Neural crest cell (in vitro differentiated cells): Measurements from ENCODE around the gene FUCA1. TPM values are rescaled to one million over a fixed set of nuclear protein-coding genes. Genes with fewer than 3 reads are reported as not detected.
"Not testable (repeated sequence)": the region's sequence is repeated elsewhere in the genome, so short reads cannot be mapped to it uniquely, and the experiment has no call there.

Source experiments
- DNase-seq: peaks from one replicate; pipeline ENCODE4 v3.0.0; 2021; ENCODE audit warnings: low read depth, mixed read lengths, low spot score
- H3K27ac Mint-ChIP-seq: one replicate; pipeline ENCODE4 v1.8.0; 2021; ENCODE audit warnings: mild to moderate bottlenecking, mixed read lengths; ENCODE audit not compliant: unreplicated experiment
- H3K27me3 Mint-ChIP-seq: 2 replicates; pipeline ENCODE4 v1.8.0; 2021; ENCODE audit warnings: low read depth, mild to moderate bottlenecking, mixed read lengths
- H3K36me3 Mint-ChIP-seq: 2 replicates; pipeline ENCODE4 v1.8.0; 2021; ENCODE audit warnings: low read depth, mild to moderate bottlenecking, mixed read lengths
- H3K4me1 Mint-ChIP-seq: 2 replicates; pipeline ENCODE4 v1.8.0; 2021; ENCODE audit warnings: mixed read lengths
- H3K4me3 Mint-ChIP-seq: one replicate; pipeline ENCODE4 v1.8.0; 2021; ENCODE audit warnings: mild to moderate bottlenecking, mixed read lengths
- H3K9me3 Mint-ChIP-seq: 2 replicates; pipeline ENCODE4 v1.8.0; 2021; ENCODE audit warnings: mixed read lengths
- total RNA-seq: library from RNA; stranded (reverse); gene quantifications from 2 replicates; pipeline ENCODE4 v1.2.1, GENCODE V29; 2021
- TF ChIP-seq, protein P1 (sequence below): fragments of 200-600 bp; sonication (generic); conservative IDR thresholded peaks from 2 replicates; pipeline ENCODE4 v1.5.0; 2021; ENCODE audit warnings: antibody characterized with exemption, mild to moderate bottlenecking

The FUCA1 gene
- total RNA-seq, 1 donor from 2014 or later: 6.7 TPM

DNA sequence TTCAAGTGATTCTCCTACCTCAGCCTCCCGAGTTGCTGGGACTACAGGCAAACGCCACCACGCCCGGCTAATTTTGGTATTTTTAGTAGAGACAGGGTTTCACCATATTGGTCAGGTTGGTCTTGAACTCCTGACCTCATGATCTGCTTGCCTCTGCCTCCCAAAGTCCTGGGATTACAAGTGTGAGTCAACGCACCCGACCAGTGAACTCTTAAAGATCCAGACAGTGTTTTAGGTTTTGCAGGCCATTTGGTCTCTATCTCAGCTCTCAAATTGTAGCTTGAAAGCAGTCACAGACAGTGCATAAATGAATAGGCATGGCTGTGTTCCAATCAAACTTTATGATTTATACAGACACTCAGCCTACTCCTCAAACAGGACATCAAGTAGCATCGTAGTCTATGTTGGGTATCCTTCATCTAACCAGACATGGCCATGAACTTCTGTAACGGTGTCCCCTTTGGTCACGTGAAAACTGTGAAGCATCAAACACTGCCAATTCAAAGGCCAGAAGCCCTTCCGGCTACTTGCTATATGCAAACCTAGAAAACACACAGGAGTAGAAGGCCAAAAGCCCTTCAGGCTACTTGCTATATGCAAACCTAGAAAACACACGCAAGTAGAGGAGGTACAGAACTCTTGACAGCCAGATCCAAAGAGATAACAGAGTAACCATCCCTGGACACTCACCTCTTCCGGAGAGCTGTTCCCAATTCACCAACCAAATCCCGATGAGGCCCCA is 3.1 kb downstream of the FUCA1 start:
- no peak for DNase-seq
- TF ChIP-seq, protein P1, sequence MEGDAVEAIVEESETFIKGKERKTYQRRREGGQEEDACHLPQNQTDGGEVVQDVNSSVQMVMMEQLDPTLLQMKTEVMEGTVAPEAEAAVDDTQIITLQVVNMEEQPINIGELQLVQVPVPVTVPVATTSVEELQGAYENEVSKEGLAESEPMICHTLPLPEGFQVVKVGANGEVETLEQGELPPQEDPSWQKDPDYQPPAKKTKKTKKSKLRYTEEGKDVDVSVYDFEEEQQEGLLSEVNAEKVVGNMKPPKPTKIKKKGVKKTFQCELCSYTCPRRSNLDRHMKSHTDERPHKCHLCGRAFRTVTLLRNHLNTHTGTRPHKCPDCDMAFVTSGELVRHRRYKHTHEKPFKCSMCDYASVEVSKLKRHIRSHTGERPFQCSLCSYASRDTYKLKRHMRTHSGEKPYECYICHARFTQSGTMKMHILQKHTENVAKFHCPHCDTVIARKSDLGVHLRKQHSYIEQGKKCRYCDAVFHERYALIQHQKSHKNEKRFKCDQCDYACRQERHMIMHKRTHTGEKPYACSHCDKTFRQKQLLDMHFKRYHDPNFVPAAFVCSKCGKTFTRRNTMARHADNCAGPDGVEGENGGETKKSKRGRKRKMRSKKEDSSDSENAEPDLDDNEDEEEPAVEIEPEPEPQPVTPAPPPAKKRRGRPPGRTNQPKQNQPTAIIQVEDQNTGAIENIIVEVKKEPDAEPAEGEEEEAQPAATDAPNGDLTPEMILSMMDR: no peak
- Mint-ChIP-seq H3K4me3 (peak overlapping the region; percentile 3), H3K27ac (no peak overlapping the region), H3K27me3 (peaks cover 36% of the 10 kb centered on the region), H3K4me1 (peaks cover 13% of the 10 kb centered on the region), H3K9me3 (no peaks in the 10 kb centered on the region), H3K36me3 (no peaks in the 10 kb centered on the region)

DNA sequence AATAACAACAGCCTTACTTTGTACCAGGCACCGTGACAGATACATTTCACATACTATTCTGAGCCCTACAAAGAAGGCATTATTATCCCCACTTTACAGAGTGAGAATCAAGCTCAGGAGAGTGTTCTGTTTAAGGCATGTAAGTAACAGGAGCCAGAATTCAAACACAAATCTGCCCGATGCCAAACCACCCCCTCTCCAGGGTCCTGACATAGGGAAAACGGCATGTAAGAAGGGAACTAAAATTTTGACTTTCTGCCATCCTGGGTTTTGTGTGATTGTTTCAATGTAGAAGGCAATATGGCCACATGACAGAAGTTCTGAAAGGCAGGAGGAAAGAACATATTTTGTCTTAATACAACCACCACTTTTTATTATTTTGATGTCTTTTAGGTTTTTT is 5.5 kb downstream of the FUCA1 start:
- H3K9me3 Mint-ChIP-seq: no peaks in the 10 kb centered on the region
- TF ChIP-seq, protein P1: no peak
- peaks cover 21% of the 10 kb centered on the region for H3K27me3 Mint-ChIP-seq
- DNase-seq: no peak
- H3K27ac Mint-ChIP-seq: no peak overlapping the region
- H3K4me3 Mint-ChIP-seq: no peak overlapping the region
- peaks cover 6% of the 10 kb centered on the region for H3K4me1 Mint-ChIP-seq
- no peaks in the 10 kb centered on the region for H3K36me3 Mint-ChIP-seq

DNA sequence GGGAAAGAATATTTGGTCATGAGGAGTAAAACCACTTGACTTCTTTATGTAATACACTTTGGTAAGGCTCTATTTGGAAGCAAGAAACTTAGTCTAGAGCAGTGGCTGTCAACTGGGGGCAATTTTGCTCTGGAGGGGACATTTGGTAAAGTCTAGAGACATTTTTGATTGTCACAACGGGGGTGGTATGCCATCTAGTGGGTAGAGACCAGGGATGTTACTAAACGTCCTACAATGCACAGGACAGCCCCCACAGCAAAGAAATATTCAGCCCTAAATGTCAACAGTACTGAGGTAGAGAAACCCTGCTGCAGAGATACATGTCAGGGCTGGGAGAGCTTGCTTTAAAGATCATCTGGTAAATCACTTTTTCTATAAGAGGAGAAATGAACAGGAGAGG is 13.5 kb downstream of the FUCA1 start:
- TF ChIP-seq, protein P1: no peak
- Mint-ChIP-seq H3K4me3 (no peak overlapping the region), H3K27me3 (no peaks in the 10 kb centered on the region), H3K4me1 (no peaks in the 10 kb centered on the region), H3K27ac (no peak overlapping the region), H3K9me3 (no peaks in the 10 kb centered on the region), H3K36me3 (peaks cover 12% of the 10 kb centered on the region)
- no peak for DNase-seq

DNA sequence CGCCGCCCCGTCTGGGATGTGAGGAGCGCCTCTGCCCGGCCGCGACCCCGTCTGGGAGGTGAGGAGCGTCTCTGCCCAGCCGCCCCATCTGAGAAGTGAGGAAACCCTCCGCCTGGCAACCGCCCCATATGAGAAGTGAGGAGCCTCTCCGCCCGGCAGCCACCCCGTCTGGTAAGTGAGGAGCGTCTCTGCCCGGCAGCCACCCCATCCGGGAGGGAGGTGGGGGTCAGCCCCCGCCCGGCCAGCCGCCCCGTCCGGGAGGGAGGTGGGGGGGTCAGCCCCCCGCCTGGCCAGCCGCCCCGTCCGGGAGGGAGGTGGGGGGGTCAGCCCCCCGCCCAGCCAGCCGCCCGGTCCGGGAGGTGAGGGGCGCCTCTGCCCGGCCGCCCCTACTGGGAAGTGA is 15.0 kb downstream of the FUCA1 start:
- not testable (repeated sequence) for H3K4me1 Mint-ChIP-seq, H3K4me3 Mint-ChIP-seq, H3K27me3 Mint-ChIP-seq, H3K9me3 Mint-ChIP-seq, H3K27ac Mint-ChIP-seq, DNase-seq
- peaks cover 17% of the 10 kb centered on the region for H3K36me3 Mint-ChIP-seq

DNA sequence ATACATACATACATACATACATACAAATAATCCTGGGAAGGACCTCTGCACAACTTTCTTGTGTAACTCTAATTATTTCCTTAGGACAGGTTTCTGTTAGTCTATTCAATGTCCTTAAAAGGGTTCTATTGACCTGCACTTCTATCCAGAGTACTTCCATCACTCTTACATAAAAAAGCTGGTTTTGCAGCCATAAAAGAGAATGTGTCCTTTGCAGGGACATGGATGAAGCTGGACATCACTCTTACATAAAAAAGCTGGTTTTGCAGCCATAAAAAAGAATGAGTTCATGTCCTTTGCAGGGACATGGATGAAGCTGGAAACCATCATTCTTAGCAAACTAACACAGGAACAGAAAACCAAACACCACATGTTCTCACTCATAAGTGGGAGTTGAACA is 16.7 kb downstream of the FUCA1 start:
- not testable (repeated sequence) for H3K27ac Mint-ChIP-seq, H3K4me1 Mint-ChIP-seq, H3K9me3 Mint-ChIP-seq, H3K27me3 Mint-ChIP-seq, H3K4me3 Mint-ChIP-seq, DNase-seq
- peaks cover 23% of the 10 kb centered on the region for H3K36me3 Mint-ChIP-seq

DNA sequence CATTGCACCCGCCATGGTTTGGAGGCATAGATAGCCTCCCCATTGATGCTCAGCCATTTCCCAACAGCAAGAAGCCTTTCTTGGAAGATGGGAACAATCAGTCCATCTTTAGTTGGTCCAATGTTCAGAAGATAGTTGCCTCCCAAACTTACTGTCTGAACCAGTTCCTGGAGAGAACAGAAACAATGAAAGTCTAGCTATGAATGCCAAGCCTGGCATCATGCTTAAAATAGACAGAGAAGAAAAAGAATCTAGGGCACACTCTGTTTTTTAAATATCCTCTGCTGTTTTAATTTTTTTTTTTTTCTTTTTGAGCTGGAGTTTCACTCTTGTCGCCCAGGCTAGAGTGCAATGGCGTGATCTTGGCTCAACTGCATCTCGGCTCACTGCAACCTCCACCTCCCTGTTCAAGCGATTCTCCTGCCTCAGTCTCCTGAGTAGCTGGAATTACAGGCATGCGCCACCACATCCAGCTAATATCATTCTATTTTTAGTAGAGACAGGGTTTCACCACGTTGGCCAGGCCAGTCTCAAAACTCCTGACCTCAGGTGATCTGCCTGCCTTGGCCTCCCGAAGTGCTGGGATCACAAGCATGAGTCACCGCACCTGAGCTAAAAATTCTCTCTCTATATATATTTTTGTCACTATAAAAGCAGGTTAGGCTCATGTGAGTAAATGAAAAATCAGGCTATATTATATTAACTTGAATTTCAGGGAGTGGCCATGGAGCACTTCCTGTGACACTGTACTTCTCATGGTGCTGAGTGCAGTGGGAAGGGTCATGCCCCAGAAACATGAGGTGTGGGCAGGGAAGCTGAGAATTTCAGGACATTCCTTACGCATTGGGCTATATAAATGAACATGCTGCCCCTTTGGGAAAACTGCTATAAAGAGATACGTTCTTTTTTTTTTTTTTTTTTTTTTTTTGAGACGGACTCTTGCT is 19.1 kb downstream of the FUCA1 start:
- no peaks in the 10 kb centered on the region for H3K4me1 Mint-ChIP-seq
- H3K36me3 Mint-ChIP-seq: peaks cover 21% of the 10 kb centered on the region
- H3K27me3 Mint-ChIP-seq: no peaks in the 10 kb centered on the region
- H3K4me3 Mint-ChIP-seq: no peak overlapping the region
- H3K9me3 Mint-ChIP-seq: peaks cover 4% of the 10 kb centered on the region
- H3K27ac Mint-ChIP-seq: no peak overlapping the region
- TF ChIP-seq, protein P1: no peak
- DNase-seq: no peak

DNA sequence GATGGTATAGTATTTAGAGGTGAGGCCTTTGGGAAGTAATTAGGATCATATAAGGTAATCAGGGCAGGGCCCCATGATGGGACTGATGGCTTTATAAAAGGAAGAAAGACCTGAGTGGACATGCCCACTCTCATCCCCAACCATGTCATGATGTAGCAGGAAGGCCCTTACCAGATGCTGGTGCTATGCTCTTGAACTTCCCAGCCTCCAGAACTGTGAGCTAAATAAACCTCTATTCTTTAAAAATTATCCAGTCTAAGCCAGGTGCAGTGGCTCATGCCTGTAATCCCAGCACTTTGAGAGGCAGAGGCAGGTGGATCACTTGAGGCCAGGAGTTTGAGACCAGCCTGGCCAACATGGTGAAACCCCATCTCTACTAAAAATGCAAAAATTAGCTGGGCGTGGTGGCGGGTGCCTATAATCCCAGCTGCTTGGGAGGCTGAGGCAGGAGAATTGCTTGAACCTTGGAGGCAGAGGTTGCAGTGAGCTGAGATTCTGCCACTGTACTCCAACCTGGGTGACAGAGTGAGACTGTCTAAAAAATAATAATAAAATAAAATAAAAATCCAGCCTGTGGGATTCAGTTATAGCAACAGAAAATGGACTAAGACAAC is 20.5 kb downstream of the FUCA1 start:
- H3K4me3 Mint-ChIP-seq, H3K9me3 Mint-ChIP-seq, H3K4me1 Mint-ChIP-seq, H3K27ac Mint-ChIP-seq, H3K27me3 Mint-ChIP-seq, DNase-seq: not testable (repeated sequence)
- peaks cover 19% of the 10 kb centered on the region for H3K36me3 Mint-ChIP-seq
